ENCODE data around the gene HIP1R. TPM values are rescaled to one million over a fixed set of nuclear protein-coding genes. Genes with fewer than 3 reads are reported as not detected.

The HIP1R gene
- polyA plus RNA-seq, 1 of the 3 experiments (the other 2 are of a cell fraction), result 20.6 TPM

- peak; percentile 74 for DNase-seq
- Histone ChIP-seq H3K4me3 (ENCODE audit: low read depth in 2 of 2, low read length in 1 of 2) (no peak overlapping the region), H3K27ac (ENCODE audit: low read depth in 2 of 2, low read length in 1 of 2) (no peak overlapping the region), H3K36me3 (replicated peaks in 1 of 2; ENCODE audit: control insufficient read depth in 1 of 2, insufficient read depth in 2 of 2, low read length in 1 of 2) (no peaks in the 10 kb centered on the region), H3F3A (replicated peaks; ENCODE audit: insufficient read depth) (no peaks in the 10 kb centered on the region), H3K9me3 (no peaks in the 10 kb centered on the region), H4K20me1 (ENCODE audit: insufficient read depth) (no peaks in the 10 kb centered on the region), H3K79me2 (ENCODE audit: insufficient read depth) (no peaks in the 10 kb centered on the region), H2AFZ (ENCODE audit: low read depth) (no peak overlapping the region; the same call in 1 of the 2 replicates), H3K9ac (no peak overlapping the region), H3K9me2 (no peaks in the 10 kb centered on the region), H3K4me1 (ENCODE audit: control insufficient read depth in 1 of 2, insufficient read depth in 2 of 2, low read depth in 1 of 2, low read length in 1 of 2) (no peaks in the 10 kb centered on the region; a peak in 1 of 4 replicates), H3K4me2 (no peak overlapping the region), H3K27me3 (ENCODE audit: insufficient read depth) (no peaks in the 10 kb centered on the region)
- peak; percentile 82 for TF ChIP-seq RAD21 (IDR thresholded peaks at IDR 0.05; ENCODE audit: low read length)
- TF ChIP-seq SMC3 (IDR thresholded peaks at IDR 0.05; ENCODE audit: low read depth, low read length), result peak; percentile 61
- peak; percentile 78 for TF ChIP-seq CTCF (IDR thresholded peaks at IDR 0.05)
- no peak for TF ChIP-seq FOXM1 (IDR thresholded peaks at IDR 0.05; ENCODE audit: low read depth)
- TF ChIP-seq MEF2A (IDR thresholded peaks at IDR 0.05; ENCODE audit: borderline replicate concordance, low read depth), result no peak
- 11% methylated on average over 10 of the region's 10 CpGs for WGBS (ENCODE audit: low lambda C conversion rate)
- ChIA-PET POLR2A (no interaction called here), CTCF (interaction anchor here (0.5 to 5.7 kb wide), 53 partner anchors 9 to 448 kb away, joined by 3 to 70 read pairs (median 6); partner anchors contain the start of genes ABCB9, HIP1R and OGFOD2)
These were observed 41.6 kb upstream of the HIP1R start for GRCh38 chr12:122793685-122794106.

- H3K4me2 ChIP-seq, result no peak overlapping the region
- ChIA-PET CTCF (interaction anchor here (5.7 kb wide), 1 partner anchor 158 kb away, joined by 70 read pairs; no protein-coding TSS in a partner anchor), POLR2A (no interaction called here)
- no peak overlapping the region for H2AFZ ChIP-seq (ENCODE audit: low read depth)
- no peaks in the 10 kb centered on the region for H3K9me3 ChIP-seq
- H3K4me1 ChIP-seq (ENCODE audit: control insufficient read depth in 1 of 2, insufficient read depth in 2 of 2, low read depth in 1 of 2, low read length in 1 of 2), result no peaks in the 10 kb centered on the region
- TF ChIP-seq RXRA (IDR thresholded peaks at IDR 0.05; ENCODE audit: borderline replicate concordance, low read depth), result no peak
- no peak overlapping the region for H3K4me3 ChIP-seq (ENCODE audit: low read depth in 2 of 2, low read length in 1 of 2)
- H3F3A ChIP-seq (replicated peaks; ENCODE audit: insufficient read depth), result no peaks in the 10 kb centered on the region
- no peaks in the 10 kb centered on the region for H3K36me3 ChIP-seq (replicated peaks in 1 of 2; ENCODE audit: control insufficient read depth in 1 of 2, insufficient read depth in 2 of 2, low read length in 1 of 2)
- no peaks in the 10 kb centered on the region for H3K9me2 ChIP-seq
- H3K27ac ChIP-seq (ENCODE audit: low read depth in 2 of 2, low read length in 1 of 2), result no peak overlapping the region
- no peak overlapping the region for H3K9ac ChIP-seq
- H3K79me2 ChIP-seq (ENCODE audit: insufficient read depth), result no peaks in the 10 kb centered on the region
- H3K27me3 ChIP-seq (ENCODE audit: insufficient read depth), result no peaks in the 10 kb centered on the region
- no peaks in the 10 kb centered on the region for H4K20me1 ChIP-seq (ENCODE audit: insufficient read depth)
- no peak for DNase-seq
- 73% methylated on average over 4 of the region's 4 CpGs for WGBS (ENCODE audit: low lambda C conversion rate)
These were observed 39.5 kb upstream of the HIP1R start for GRCh38 chr12:122795807-122796206.

GRCh38 chr12:122799641-122800243, 35.5 kb upstream of the HIP1R start:
- DNase-seq, result no peak
- CTCF ChIA-PET, result interaction anchor here (0.5 to 1.6 kb wide), 3 partner anchors 14 to 317 kb away, joined by 3 to 7 read pairs (median 5); no protein-coding TSS in a partner anchor

More at GRCh38 chr12:122799641-122800243, 35.5 kb upstream of the HIP1R start:
- Histone ChIP-seq H4K20me1 (ENCODE audit: insufficient read depth) (no peaks in the 10 kb centered on the region), H3F3A (replicated peaks; ENCODE audit: insufficient read depth) (no peaks in the 10 kb centered on the region), H3K27me3 (ENCODE audit: insufficient read depth) (no peaks in the 10 kb centered on the region), H2AFZ (ENCODE audit: low read depth) (no peak overlapping the region), H3K9me3 (no peaks in the 10 kb centered on the region), H3K4me2 (no peak overlapping the region), H3K79me2 (ENCODE audit: insufficient read depth) (no peaks in the 10 kb centered on the region), H3K9me2 (no peaks in the 10 kb centered on the region), H3K27ac (ENCODE audit: low read depth in 2 of 2, low read length in 1 of 2) (no peak overlapping the region), H3K4me1 (ENCODE audit: control insufficient read depth in 1 of 2, insufficient read depth in 2 of 2, low read depth in 1 of 2, low read length in 1 of 2) (no peaks in the 10 kb centered on the region), H3K4me3 (ENCODE audit: low read depth in 2 of 2, low read length in 1 of 2) (no peak overlapping the region), H3K36me3 (replicated peaks in 1 of 2; ENCODE audit: control insufficient read depth in 1 of 2, insufficient read depth in 2 of 2, low read length in 1 of 2) (no peaks in the 10 kb centered on the region), H3K9ac (no peak overlapping the region)
- POLR2A ChIA-PET, result interaction anchor here (0.6 kb wide), 1 partner anchor 16 kb away, joined by 3 read pairs; no protein-coding TSS in a partner anchor
- TF ChIP-seq POLR2AphosphoS5 (IDR thresholded peaks at IDR 0.05; ENCODE audit: low read depth, low read length) (no peak), FOXJ3 (CRISPR knock-in tag; IDR thresholded peaks at IDR 0.05) (no peak), REST (IDR thresholded peaks at IDR 0.05; ENCODE audit: low read depth, low read length) (no peak), NFIC (IDR thresholded peaks at IDR 0.05; ENCODE audit: borderline replicate concordance) (no peak), MXI1 (IDR thresholded peaks at IDR 0.05; ENCODE audit: low read depth, low read length) (no peak), MEF2A (IDR thresholded peaks at IDR 0.05; ENCODE audit: borderline replicate concordance, low read depth) (no peak), RAD21 (IDR thresholded peaks at IDR 0.05; ENCODE audit: low read length) (no peak), TCF12 (IDR thresholded peaks at IDR 0.05) (no peak)
- WGBS (ENCODE audit: low lambda C conversion rate), result 94% methylated on average over 13 of the region's 13 CpGs
